ENCODE data around the gene CRYGN. TPM values are rescaled to one million over a fixed set of nuclear protein-coding genes. Genes with fewer than 3 reads are reported as not detected.

Gene CRYGN
- total RNA-seq, 4 donors from 2014 or later = not detected

Other genes starting within 250 kb of the CRYGN start
- not detected for gene H2BK1, start 229.7 kb downstream of the CRYGN start, total RNA-seq
- 10 to 100 TPM; 25.3 to 96.5 (median 40.1) TPM for gene ABCF2, start 212.9 kb downstream of the CRYGN start, total RNA-seq
- gene CHPF2, start 207.7 kb downstream of the CRYGN start, total RNA-seq = 10 to 100 TPM; 21.5 to 28.6 (median 25.4) TPM
- gene SMARCD3, start 191.4 kb downstream of the CRYGN start, total RNA-seq = 10 to 100 TPM in 2 of 4 donors, 1 to 10 TPM in 2; 9.6 to 15.8 (median 10.9) TPM
- gene NUB1, start 98.3 kb downstream of the CRYGN start, total RNA-seq = 10 to 100 TPM; 39.3 to 70.8 (median 41.7) TPM
- 1 to 10 TPM in 2 of 4 donors, under 1 TPM in 1, not detected in 1; 0.81 to 2.8 (median 1.4) TPM for gene WDR86, start 30.1 kb downstream of the CRYGN start, total RNA-seq
- gene RHEB, start 79.8 kb upstream of the CRYGN start, total RNA-seq = 10 to 100 TPM; 46.5 to 62.2 (median 53.9) TPM